Lung (tissue), 12 donors: ENCODE measurements around the gene TBC1D10B. TPM values are rescaled to one million over a fixed set of nuclear protein-coding genes. Genes with fewer than 3 reads are reported as not detected.

Source experiments
- ATAC-seq: fragments of 200-7000 bp; cut with Tn5 transposase; one replicate; pipeline ENCODE4 v1.9.1; 2020; ENCODE audit warnings: moderate number of reproducible peaks; ENCODE audit not compliant: insufficient read depth, low FRiP score
- DNase-seq, 3 donors: peaks; one replicate each; pipeline ENCODE4 v3.0.0-alpha.2; 2013 to 2017
- H3K27ac ChIP-seq, 2 donors: one replicate each; pipeline ENCODE4 v1.5.1; 2013; ENCODE audit warnings: mild to moderate bottlenecking in 2 of 2, moderate library complexity in 2 of 2, control low read depth in 1 of 2, inconsistent platforms in 1 of 2, low read depth in 1 of 2, low read length in 1 of 2
- H3K27me3 ChIP-seq, 3 donors: one replicate each; pipeline ENCODE4 v1.5.1; 2013; ENCODE audit warnings: low read length in 2 of 3; ENCODE audit not compliant: control insufficient read depth in 3 of 3, insufficient read depth in 3 of 3
- H3K36me3 ChIP-seq, 4 donors: one replicate each; pipeline ENCODE4 v1.5.1; 2013; ENCODE audit warnings: low read length in 4 of 4, mild to moderate bottlenecking in 1 of 4, moderate library complexity in 1 of 4; ENCODE audit not compliant: control insufficient read depth in 4 of 4, insufficient read depth in 4 of 4
- H3K4me1 ChIP-seq, 5 donors: one replicate each; pipeline ENCODE4 v1.5.1; 2013; ENCODE audit warnings: low read length in 5 of 5, mild to moderate bottlenecking in 2 of 5, moderate library complexity in 1 of 5; ENCODE audit not compliant: control insufficient read depth in 5 of 5, insufficient read depth in 5 of 5
- H3K4me3 ChIP-seq: one replicate; pipeline ENCODE4 v1.5.1; 2013; ENCODE audit warnings: mild to moderate bottlenecking, control low read depth, moderate library complexity
- H3K9ac ChIP-seq, 2 donors: one replicate each; pipeline ENCODE4 v1.5.1; 2013; ENCODE audit warnings: low read length in 2 of 2, control low read depth in 1 of 2; ENCODE audit not compliant: insufficient read depth in 1 of 2
- H3K9me3 ChIP-seq, 4 donors: one replicate each; pipeline ENCODE4 v1.5.1; 2013; ENCODE audit warnings: low read length in 3 of 4, mild to moderate bottlenecking in 1 of 4, moderate library complexity in 1 of 4; ENCODE audit not compliant: control insufficient read depth in 4 of 4, insufficient read depth in 3 of 4
- WGBS, 2 donors: extraction: QIAGEN DNeasy Blood & Tissue Kit; methylation state at CpG; one replicate each; pipeline ENCODE4 v1.1.7; 2013; 5-methylcytosine and 5-hydroxymethylcytosine counted together
- polyA plus RNA-seq, 2 donors: library from polyadenylated mRNA; stranded (reverse); fragments of 200-250 nt; gene quantifications; one replicate each; pipeline ENCODE4 v1.2.1, GENCODE V29; 2013
- total RNA-seq, 2 donors: library from RNA; depleted of rRNA in 1 of 2; stranded (reverse); fragments of >200 nt in 1 of 2; gene quantifications; one replicate each; pipeline ENCODE4 v1.2.1, GENCODE V29; 2014 to 2021
- TF ChIP-seq, protein P1 (sequence below): IDR thresholded peaks from 2 replicates; pipeline ENCODE4 v1.5.1; 2012; ENCODE audit warnings: mild to moderate bottlenecking; ENCODE audit errors: control extremely low read depth, extremely low read depth
- donor health status: control.
- donor health status: control.
- donor health status: Bipolar disorder and iron deficiency.
- donor health status: healthy.
- donor health status: DM: yes; HTN: yes; CAD: no.

TBC1D10B gene
- total and polyA plus RNA-seq, 4 donors: 26.9 to 43.6 (median 29.8) TPM

DNA sequence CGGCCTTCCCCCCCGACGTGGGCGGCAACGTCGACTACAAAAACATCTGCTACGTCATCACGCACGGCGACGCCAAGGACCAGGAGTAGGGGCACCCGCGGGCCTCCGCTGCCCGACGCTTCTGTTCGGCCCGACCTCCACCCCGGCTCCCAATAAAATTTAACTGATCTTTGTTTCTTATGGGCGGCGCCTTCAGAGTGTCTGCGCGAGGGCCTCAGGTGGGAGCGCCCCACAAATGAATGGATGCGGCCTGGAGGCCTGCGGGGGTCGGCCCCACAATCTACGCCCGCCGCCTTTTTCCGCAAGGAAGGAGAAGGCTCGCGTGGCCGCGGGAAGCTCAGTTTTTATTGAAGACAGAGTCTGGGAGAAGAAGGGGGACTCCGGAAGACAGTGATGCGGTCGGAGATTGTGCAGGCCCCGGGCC lies 7.5 kb upstream of the TBC1D10B start:
- TF ChIP-seq, protein P1, sequence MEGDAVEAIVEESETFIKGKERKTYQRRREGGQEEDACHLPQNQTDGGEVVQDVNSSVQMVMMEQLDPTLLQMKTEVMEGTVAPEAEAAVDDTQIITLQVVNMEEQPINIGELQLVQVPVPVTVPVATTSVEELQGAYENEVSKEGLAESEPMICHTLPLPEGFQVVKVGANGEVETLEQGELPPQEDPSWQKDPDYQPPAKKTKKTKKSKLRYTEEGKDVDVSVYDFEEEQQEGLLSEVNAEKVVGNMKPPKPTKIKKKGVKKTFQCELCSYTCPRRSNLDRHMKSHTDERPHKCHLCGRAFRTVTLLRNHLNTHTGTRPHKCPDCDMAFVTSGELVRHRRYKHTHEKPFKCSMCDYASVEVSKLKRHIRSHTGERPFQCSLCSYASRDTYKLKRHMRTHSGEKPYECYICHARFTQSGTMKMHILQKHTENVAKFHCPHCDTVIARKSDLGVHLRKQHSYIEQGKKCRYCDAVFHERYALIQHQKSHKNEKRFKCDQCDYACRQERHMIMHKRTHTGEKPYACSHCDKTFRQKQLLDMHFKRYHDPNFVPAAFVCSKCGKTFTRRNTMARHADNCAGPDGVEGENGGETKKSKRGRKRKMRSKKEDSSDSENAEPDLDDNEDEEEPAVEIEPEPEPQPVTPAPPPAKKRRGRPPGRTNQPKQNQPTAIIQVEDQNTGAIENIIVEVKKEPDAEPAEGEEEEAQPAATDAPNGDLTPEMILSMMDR: no peak
- Histone ChIP-seq H3K4me1 (peaks cover 0 to 6% (median 4%) of the 10 kb centered on the region in 5 donors), H3K9ac (peak overlapping the region; percentile 49 to 93)

DNA sequence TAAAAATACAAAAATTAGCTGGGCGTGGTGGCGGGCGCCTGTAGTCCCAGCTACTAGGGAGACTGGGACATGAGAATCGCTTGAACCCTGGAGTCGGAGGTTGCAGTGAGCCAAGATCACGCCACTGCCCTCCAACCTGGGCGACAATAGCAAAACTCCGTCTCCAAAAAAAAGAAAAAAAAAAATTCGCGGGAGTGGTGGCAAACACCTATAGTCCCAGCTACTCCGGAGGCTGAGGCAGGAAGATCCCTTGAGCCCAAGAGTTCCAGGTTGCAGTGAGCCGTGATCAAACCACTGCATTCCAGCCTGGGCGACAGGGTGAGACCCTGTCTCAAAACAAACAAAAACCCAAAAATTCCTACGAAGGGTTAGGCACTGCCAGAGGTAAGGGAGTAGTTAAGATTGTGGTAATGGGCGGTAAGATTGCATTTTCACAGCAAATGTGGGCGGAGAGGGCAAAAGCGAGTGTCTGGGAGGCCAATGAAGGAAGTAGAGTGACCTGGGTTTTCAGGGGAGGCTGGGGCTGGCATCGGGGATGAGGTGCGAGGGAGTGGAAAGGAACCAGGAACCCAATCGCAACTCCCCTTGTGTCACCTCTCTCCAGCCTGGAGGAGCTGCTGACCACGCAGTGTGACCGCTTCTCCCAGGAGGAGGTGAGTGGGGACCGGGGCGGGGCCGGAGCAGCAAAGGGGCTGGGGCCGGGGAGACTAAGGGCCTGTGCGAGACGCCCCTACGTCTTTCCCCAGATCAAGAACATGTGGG lies 6.9 kb upstream of the TBC1D10B start:
- Histone ChIP-seq H3K9me3 (no peaks in the 10 kb centered on the region), H3K4me3 (peak overlapping the region; percentile 5), H3K27ac (peak overlapping the region; percentile 92 to 98), H3K4me1 (peaks cover 0 to 6% (median 4%) of the 10 kb centered on the region in 5 donors), H3K36me3 (no peaks in the 10 kb centered on the region), H3K27me3 (no peaks in the 10 kb centered on the region), H3K9ac (peak overlapping the region; percentile 93 to 94)
- ATAC-seq (no peak), DNase-seq (no peak)
- TF ChIP-seq, protein P1: no peak
- 35% methylated on average over 28 to 29 of the region's 29 CpGs for WGBS, 2 donors

More for the DNA sequence above, 7.5 kb upstream of the TBC1D10B start:
- WGBS, 2 donors: 0% methylated on average over 34 to 39 of the region's 39 CpGs
- peak overlapping the region; percentile 5 for H3K4me3 ChIP-seq
- H3K27ac ChIP-seq: peak overlapping the region; percentile 92 to 98
- no peaks in the 10 kb centered on the region for H3K9me3 ChIP-seq
- DNase-seq (peak; percentile 94 to 97 (median 97)), ATAC-seq (peak; percentile 64)
- no peaks in the 10 kb centered on the region for H3K36me3 ChIP-seq
- no peaks in the 10 kb centered on the region for H3K27me3 ChIP-seq

DNA sequence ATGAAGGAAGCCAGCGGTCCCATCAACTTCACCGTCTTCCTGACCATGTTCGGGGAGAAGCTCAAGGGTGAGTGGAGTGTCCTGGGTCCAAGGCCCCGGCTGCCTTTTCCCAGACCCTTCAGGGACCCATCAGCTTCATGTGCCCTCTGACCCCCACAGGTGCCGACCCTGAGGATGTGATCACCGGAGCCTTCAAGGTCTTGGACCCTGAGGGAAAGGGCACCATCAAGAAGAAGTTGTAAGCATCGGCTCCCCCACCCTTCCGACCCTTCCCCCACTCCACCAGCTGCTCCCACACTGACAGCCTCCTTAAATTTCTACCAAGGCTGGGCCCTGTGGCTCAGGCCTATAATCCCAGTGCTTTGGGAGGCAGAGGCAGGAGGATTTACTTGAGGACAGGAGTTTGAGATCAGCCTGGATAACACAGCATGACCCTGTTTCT lies 6.2 kb upstream of the TBC1D10B start:
- WGBS, 2 donors: 97% methylated on average over 7 to 8 of the region's 8 CpGs
- no peaks in the 10 kb centered on the region for H3K9me3 ChIP-seq
- H3K27ac ChIP-seq: no peak overlapping the region
- H3K36me3 ChIP-seq: no peaks in the 10 kb centered on the region
- H3K4me3 ChIP-seq: no peak overlapping the region
- TF ChIP-seq, protein P1: no peak
- no peak overlapping the region for H3K9ac ChIP-seq
- DNase-seq (no peak), ATAC-seq (no peak)
- H3K27me3 ChIP-seq: no peaks in the 10 kb centered on the region
- H3K4me1 ChIP-seq: peaks cover 0 to 6% (median 5%) of the 10 kb centered on the region in 5 donors
